Measurements from ENCODE around the gene ARFGEF2. TPM values are rescaled to one million over a fixed set of nuclear protein-coding genes. Genes with fewer than 3 reads are reported as not detected.

The ARFGEF2 gene
- total and polyA plus RNA-seq, 7 donors, result 11.4 to 28.2 (median 23.8) TPM

DNA sequence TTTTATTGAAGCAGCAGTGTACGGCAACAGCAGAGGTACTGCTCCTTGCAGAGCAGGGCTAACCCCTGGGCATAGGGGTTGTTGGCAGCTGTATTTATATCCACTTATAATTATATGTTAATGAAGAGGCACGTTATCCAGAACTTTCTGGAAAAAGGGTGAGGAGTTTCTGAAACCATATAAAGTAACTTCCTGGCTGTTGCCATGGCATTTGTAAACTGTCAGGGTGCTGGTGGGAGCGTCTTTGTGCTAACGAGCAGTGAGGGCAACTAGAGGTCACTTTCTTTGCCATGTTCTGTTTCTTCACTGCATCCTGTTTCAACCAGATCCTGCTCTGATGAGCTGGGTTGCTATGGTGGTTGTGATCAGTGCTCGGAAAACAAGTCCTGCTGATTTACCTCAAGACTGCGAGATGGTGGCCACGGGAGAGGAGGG is 11.1 kb upstream of the ARFGEF2 start:
- Histone ChIP-seq H3K4me3 (no peak overlapping the region), H3K27me3 (no peaks in the 10 kb centered on the region), H3K36me3 (no peaks in the 10 kb centered on the region), H3K4me1 (no peaks in the 10 kb centered on the region), H3K27ac (no peak overlapping the region), H3K9me3 (no peaks in the 10 kb centered on the region)
- 51 to 56% methylated on average over 7 of the region's 7 CpGs for WGBS, 2 donors
- DNase-seq, result no peak
- intact Hi-C loops (cut with DNase I), result no loop called here
- TF ChIP-seq POLR2A (IDR thresholded peaks at IDR 0.05), result no peak
- TF ChIP-seq EP300 (IDR thresholded peaks at IDR 0.05), result no peak
- TF ChIP-seq, protein P1, sequence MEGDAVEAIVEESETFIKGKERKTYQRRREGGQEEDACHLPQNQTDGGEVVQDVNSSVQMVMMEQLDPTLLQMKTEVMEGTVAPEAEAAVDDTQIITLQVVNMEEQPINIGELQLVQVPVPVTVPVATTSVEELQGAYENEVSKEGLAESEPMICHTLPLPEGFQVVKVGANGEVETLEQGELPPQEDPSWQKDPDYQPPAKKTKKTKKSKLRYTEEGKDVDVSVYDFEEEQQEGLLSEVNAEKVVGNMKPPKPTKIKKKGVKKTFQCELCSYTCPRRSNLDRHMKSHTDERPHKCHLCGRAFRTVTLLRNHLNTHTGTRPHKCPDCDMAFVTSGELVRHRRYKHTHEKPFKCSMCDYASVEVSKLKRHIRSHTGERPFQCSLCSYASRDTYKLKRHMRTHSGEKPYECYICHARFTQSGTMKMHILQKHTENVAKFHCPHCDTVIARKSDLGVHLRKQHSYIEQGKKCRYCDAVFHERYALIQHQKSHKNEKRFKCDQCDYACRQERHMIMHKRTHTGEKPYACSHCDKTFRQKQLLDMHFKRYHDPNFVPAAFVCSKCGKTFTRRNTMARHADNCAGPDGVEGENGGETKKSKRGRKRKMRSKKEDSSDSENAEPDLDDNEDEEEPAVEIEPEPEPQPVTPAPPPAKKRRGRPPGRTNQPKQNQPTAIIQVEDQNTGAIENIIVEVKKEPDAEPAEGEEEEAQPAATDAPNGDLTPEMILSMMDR (IDR thresholded peaks at IDR 0.05), result no peak
- TF ChIP-seq POLR2AphosphoS5 (IDR thresholded peaks at IDR 0.05), result no peak

DNA sequence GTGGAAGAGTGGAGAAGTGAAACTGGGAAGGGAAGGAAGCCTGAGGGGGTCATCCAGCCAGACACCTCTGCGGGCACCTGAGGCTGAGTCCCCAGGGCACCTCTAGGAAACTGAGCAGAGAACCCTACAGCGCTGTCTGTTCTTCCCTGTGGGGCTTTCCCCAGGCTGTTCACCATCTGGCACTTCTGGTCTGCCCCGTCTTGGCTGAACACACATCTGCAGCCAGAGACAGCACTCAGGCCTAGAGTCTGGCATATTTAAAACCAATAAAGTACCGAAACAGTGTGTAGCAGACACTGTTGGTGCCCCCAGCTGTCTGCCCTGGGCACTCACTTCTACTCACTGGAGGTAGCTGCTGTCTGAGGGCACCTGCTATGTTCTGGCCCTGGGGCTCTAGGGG is 9.4 kb upstream of the ARFGEF2 start:
- TF ChIP-seq EP300 (IDR thresholded peaks at IDR 0.05) (no peak), POLR2A (IDR thresholded peaks at IDR 0.05) (no peak), POLR2AphosphoS5 (IDR thresholded peaks at IDR 0.05) (no peak)
- TF ChIP-seq, protein P1 (IDR thresholded peaks at IDR 0.05), result no peak
- 68 to 79% methylated on average over 4 of the region's 4 CpGs for WGBS, 2 donors
- H3K27me3 ChIP-seq, result no peaks in the 10 kb centered on the region
- H3K36me3 ChIP-seq, result no peaks in the 10 kb centered on the region
- intact Hi-C loops (cut with DNase I), result no loop called here
- H3K27ac ChIP-seq, result no peak overlapping the region
- no peak overlapping the region for H3K4me3 ChIP-seq
- no peaks in the 10 kb centered on the region for H3K9me3 ChIP-seq
- DNase-seq, result no peak
- no peaks in the 10 kb centered on the region for H3K4me1 ChIP-seq

DNA sequence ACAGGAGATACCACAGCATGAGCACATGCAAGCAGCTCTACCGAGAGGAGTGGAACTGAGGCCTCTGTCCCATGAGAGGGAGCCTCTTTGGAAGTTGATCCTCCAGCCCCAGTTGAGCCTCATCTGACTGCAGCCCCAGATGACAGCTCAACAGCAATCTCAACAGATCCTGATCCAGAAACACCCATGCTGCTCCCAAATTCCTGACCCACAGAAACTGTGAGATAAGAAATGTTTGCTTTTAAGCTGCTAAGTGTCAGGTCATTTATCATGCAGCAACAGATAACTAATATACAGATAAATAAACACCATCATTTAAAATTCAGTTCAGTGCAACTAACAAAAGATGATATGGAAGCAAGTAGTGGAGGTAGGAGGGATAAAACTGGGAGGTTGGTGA is 4.8 kb upstream of the ARFGEF2 start:
- DNase-seq, result no peak
- H3K4me3 ChIP-seq, result no peak overlapping the region
- H3K9me3 ChIP-seq, result no peaks in the 10 kb centered on the region
- no peak for TF ChIP-seq POLR2A (IDR thresholded peaks at IDR 0.05)
- TF ChIP-seq, protein P1 (IDR thresholded peaks at IDR 0.05), result no peak
- TF ChIP-seq POLR2AphosphoS5 (IDR thresholded peaks at IDR 0.05), result no peak
- TF ChIP-seq EP300 (IDR thresholded peaks at IDR 0.05), result no peak
- no peaks in the 10 kb centered on the region for H3K27me3 ChIP-seq
- H3K4me1 ChIP-seq, result peaks cover 0 to 11% (median 7%) of the 10 kb centered on the region in 4 donors
- no peak overlapping the region for H3K27ac ChIP-seq
- intact Hi-C loops (cut with DNase I), result no loop called here
- H3K36me3 ChIP-seq, result no peaks in the 10 kb centered on the region
- WGBS, 2 donors, result 68 to 83% methylated on average over 1 of the region's 1 CpG

DNA sequence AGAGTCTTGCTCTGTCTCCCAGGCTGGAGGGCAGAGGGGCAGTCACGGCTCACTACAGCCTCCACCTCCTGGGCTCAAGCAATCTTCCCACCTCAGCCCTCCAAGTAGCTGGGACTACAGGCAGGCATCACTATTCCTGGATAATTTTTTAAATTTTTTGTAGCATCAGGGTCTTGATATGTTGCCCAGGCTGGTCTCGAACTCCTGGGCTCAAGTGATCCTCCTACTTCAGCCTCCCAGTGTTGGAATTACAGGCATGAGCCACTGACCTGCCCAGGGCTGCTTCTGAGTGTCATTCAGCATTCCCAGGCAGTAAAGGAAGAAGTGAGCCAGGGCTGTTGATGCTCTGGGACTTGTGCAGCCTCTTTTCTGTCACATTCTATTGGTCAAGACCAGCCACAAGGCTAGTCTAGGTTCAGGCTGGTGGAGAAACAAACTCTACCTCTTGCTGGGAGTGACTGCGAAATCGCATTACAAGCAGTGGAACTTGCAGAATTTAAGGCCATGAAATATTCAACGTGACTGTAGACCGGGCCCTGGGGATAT is 2.1 kb upstream of the ARFGEF2 start:
- DNase-seq, result no peak
- Histone ChIP-seq H3K36me3 (no peaks in the 10 kb centered on the region), H3K27ac (no peak overlapping the region), H3K27me3 (no peaks in the 10 kb centered on the region), H3K9me3 (no peaks in the 10 kb centered on the region), H3K4me3 (no peak overlapping the region), H3K4me1 (peaks cover 0 to 35% (median 27%) of the 10 kb centered on the region in 4 donors)
- intact Hi-C loops (cut with DNase I), result no loop called here
- WGBS, 2 donors, result 73 to 91% methylated on average over 6 of the region's 6 CpGs
- no peak for TF ChIP-seq POLR2A (IDR thresholded peaks at IDR 0.05)
- TF ChIP-seq EP300 (IDR thresholded peaks at IDR 0.05), result no peak
- TF ChIP-seq, protein P1 (IDR thresholded peaks at IDR 0.05), result no peak
- TF ChIP-seq POLR2AphosphoS5 (IDR thresholded peaks at IDR 0.05), result no peak
